ENCODE results near the gene AKR1E2. TPM values are rescaled to one million over a fixed set of nuclear protein-coding genes. Genes with fewer than 3 reads are reported as not detected.

AKR1E2 gene
- total and polyA plus RNA-seq, 8 donors, result 1.9 to 16.7 (median 2.5) TPM; not detected in 2

DNA sequence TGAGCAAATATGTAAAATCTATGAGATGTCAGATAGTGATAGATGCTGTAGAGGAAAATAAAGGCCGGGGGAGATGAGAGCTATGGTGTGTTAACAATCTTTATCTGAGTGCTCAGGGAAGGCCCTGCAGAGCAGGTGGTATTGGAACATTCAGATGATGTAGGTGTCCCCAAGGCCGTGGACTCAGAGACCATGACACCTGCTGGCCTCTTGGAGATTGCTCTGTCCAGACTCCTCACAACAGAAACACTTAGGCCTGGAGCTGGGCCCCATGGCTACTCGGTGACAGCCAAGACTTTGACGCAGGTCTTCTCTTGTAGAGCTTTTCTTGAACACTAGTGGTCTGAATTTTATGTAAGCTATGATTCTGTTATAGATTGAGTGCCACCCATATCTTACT is 13.3 kb downstream of the AKR1E2 start:
- no peaks in the 10 kb centered on the region for H3K27me3 ChIP-seq
- 78 to 90% (median 80%) methylated on average over 4 of the region's 4 CpGs for WGBS, 5 donors
- H3K27ac ChIP-seq, result no peak overlapping the region
- TF ChIP-seq EP300 (IDR thresholded peaks at IDR 0.05) (no peak), POLR2A (IDR thresholded peaks at IDR 0.05) (no peak), POLR2AphosphoS5 (IDR thresholded peaks at IDR 0.05) (no peak)
- TF ChIP-seq, protein P1, sequence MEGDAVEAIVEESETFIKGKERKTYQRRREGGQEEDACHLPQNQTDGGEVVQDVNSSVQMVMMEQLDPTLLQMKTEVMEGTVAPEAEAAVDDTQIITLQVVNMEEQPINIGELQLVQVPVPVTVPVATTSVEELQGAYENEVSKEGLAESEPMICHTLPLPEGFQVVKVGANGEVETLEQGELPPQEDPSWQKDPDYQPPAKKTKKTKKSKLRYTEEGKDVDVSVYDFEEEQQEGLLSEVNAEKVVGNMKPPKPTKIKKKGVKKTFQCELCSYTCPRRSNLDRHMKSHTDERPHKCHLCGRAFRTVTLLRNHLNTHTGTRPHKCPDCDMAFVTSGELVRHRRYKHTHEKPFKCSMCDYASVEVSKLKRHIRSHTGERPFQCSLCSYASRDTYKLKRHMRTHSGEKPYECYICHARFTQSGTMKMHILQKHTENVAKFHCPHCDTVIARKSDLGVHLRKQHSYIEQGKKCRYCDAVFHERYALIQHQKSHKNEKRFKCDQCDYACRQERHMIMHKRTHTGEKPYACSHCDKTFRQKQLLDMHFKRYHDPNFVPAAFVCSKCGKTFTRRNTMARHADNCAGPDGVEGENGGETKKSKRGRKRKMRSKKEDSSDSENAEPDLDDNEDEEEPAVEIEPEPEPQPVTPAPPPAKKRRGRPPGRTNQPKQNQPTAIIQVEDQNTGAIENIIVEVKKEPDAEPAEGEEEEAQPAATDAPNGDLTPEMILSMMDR (IDR thresholded peaks at IDR 0.05), result no peak
- H3K4me1 ChIP-seq, result peaks cover 0 to 11% (median 0%) of the 10 kb centered on the region in 4 donors
- intact Hi-C loops (cut with DNase I; ENCODE audit: low total_unique reads), result no loop called here
- H3K4me3 ChIP-seq, result no peak overlapping the region
- no peaks in the 10 kb centered on the region for H3K9me3 ChIP-seq
- no peak for DNase-seq
- H3K36me3 ChIP-seq, result peaks cover 0 to 49% (median 28%) of the 10 kb centered on the region in 4 donors

DNA sequence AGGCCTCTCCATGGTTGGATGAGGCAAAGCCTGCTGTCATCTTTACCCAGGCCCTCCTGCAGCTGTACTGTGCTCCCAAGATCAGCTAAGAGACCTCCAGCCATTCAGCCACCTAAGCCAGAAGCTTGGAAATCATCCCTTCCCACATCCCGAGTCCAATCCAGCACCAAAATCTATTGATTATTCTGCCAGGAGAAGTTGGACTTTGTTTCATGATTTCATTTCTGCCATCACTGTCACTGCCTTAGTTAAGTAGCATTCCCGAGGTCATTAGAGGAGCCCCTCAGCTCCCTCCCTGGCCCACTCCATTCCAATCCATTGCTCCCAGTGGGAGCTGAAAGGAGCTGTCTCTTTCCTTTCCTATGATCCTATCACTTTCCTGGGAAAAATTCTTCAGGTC is 14.1 kb downstream of the AKR1E2 start:
- TF ChIP-seq, protein P1 (IDR thresholded peaks at IDR 0.05), result no peak
- TF ChIP-seq POLR2A (IDR thresholded peaks at IDR 0.05) (no peak), POLR2AphosphoS5 (IDR thresholded peaks at IDR 0.05) (no peak), EP300 (IDR thresholded peaks at IDR 0.05) (no peak)
- H3K27me3 ChIP-seq, result no peaks in the 10 kb centered on the region
- no peaks in the 10 kb centered on the region for H3K9me3 ChIP-seq
- H3K4me3 ChIP-seq, result no peak overlapping the region
- H3K36me3 ChIP-seq, result peaks cover 0 to 41% (median 24%) of the 10 kb centered on the region in 4 donors
- no peak overlapping the region for H3K27ac ChIP-seq
- peaks cover 0 to 11% (median 0%) of the 10 kb centered on the region in 4 donors for H3K4me1 ChIP-seq
- intact Hi-C loops (cut with DNase I; ENCODE audit: low total_unique reads), result loop anchor here (10.0 kb wide), 1 partner anchor 255 kb away; the partner anchor contains the start of gene AKR1C3
- DNase-seq, result no peak
- 75 to 100% (median 91%) methylated on average over 2 of the region's 2 CpGs for WGBS, 5 donors

DNA sequence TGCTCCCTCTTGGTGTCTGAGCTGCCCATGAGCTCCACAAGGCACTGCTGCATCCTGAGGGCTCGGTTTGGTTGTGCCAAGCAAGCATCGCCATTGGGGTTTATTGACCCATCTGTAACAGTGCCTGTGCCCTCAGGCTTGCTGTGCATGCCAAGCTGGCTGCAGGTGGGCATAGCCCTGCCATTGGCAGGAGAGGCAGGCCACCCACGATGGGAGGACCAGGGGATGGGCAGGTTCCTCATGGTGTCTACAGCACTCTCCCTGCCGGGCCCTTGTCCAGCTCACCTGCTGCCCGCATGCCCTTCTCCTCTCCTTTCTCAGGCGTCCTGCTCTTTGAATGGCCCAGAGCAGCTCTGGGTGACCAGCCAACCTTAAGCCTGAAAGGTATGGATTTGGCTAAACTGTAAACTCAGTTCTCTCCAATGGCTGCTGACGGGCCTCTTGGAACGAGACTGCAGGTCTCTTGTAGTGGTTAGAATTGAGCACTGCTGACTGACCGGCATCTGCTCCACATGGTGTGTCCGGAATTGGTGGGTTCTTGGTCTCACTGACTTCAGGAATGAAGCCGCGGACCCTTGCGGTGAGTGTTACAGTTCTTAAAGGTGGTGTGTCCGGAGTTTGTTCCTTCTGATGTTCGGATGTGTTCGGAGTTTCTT is 17.6 kb downstream of the AKR1E2 start:
- Histone ChIP-seq H3K4me3 (no peak overlapping the region), H3K36me3 (peaks cover 0 to 12% (median 4%) of the 10 kb centered on the region in 4 donors), H3K27me3 (no peaks in the 10 kb centered on the region), H3K27ac (no peak overlapping the region), H3K9me3 (no peaks in the 10 kb centered on the region), H3K4me1 (peaks cover 5 to 18% (median 9%) of the 10 kb centered on the region in 4 donors)
- 89 to 99% (median 94%) methylated on average over 13 to 16 of the region's 16 CpGs for WGBS, 5 donors
- TF ChIP-seq EP300 (IDR thresholded peaks at IDR 0.05) (no peak), POLR2AphosphoS5 (IDR thresholded peaks at IDR 0.05) (no peak), POLR2A (IDR thresholded peaks at IDR 0.05) (no peak)
- TF ChIP-seq, protein P1 (IDR thresholded peaks at IDR 0.05), result no peak
- intact Hi-C loops (cut with DNase I; ENCODE audit: low total_unique reads), result loop anchor here (10.0 kb wide), 1 partner anchor 251 kb away; the partner anchor contains the start of gene AKR1C3
- no peak for DNase-seq

DNA sequence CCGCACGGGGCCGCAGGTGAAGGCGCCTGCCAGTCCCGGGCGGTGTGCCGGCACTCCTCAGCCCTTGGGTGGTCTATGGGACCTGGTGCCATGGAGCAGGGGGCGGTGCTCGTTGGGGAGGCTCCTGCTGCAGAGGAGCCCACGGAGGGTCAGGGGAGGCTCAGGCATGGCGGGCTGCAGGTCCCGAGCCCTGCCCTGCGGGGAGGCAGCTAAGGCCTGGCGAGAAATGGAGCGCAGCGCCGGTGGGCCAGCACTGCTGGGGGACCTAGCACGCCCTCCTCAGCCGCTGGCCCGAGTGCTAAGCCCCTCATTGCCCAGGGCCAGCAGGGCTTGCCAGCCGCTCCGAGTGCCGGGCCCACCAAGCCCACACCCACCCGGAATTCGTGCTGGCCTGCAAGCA is 18.9 kb downstream of the AKR1E2 start:
- Histone ChIP-seq H3K4me1 (peaks cover 6 to 29% (median 16%) of the 10 kb centered on the region in 4 donors), H3K36me3 (peaks cover 0 to 12% (median 4%) of the 10 kb centered on the region in 4 donors), H3K27ac (no peak overlapping the region), H3K27me3 (no peaks in the 10 kb centered on the region), H3K4me3 (no peak overlapping the region), H3K9me3 (no peaks in the 10 kb centered on the region)
- no peak for DNase-seq
- intact Hi-C loops (cut with DNase I; ENCODE audit: low total_unique reads), result loop anchor here (10.0 kb wide), 1 partner anchor 250 kb away; the partner anchor contains the start of gene AKR1C3
- no peak for TF ChIP-seq POLR2AphosphoS5 (IDR thresholded peaks at IDR 0.05)
- TF ChIP-seq POLR2A (IDR thresholded peaks at IDR 0.05), result no peak
- TF ChIP-seq EP300 (IDR thresholded peaks at IDR 0.05), result no peak
- TF ChIP-seq, protein P1 (IDR thresholded peaks at IDR 0.05), result no peak
- 93 to 98% (median 97%) methylated on average over 8 to 25 of the region's 25 CpGs for WGBS, 5 donors

Data from stomach (tissue), 9 donors.